Measurements from ENCODE around the gene GNAL. TPM values are rescaled to one million over a fixed set of nuclear protein-coding genes. Genes with fewer than 3 reads are reported as not detected.

The GNAL gene
- total RNA-seq, 1 donor from 2014 or later: 0.40 TPM

DNA sequence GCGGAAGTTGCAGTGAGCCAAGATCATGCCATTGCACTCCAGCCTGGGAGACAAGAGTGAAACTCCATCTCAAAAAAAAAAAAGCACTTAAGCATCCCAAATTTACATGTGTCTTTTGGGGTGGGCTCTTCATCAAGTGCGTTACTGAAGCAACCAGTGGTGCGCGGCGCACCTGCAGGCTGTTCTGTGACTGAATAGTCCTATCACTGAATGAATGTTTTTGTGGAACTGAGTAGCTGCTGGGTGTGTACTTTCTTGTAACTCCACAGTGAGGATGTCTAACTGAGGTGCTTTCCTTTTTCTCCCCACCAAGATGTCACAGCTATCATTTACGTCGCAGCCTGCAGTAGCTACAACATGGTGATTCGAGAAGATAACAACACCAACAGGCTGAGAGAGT lies 179.2 kb downstream of the GNAL start:
- H3K9me3 Mint-ChIP-seq: no peaks in the 10 kb centered on the region
- DNase-seq: no peak
- intact Hi-C loops (cut with micrococcal nuclease): no loop called here

DNA sequence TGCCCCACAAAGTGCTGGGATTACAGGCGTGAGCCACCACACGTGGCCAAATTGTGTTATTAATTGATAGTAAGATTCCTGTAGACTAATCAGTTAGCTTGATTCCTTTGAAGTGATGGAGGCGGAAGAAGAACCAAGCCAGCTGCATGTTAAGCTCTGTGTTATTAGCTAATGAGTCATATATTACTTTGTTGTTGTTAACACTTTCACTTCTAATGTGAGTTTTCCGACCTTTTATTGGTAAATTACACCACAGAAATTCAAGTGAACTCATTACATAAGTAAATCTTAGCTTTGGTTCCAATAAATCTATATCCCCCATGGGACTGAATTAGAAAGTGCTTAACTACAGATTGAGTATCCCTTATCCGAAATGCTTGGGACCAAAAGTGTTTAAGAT lies 182.4 kb downstream of the GNAL start:
- DNase-seq: no peak
- Mint-ChIP-seq H3K4me3 (no peak overlapping the region), H3K9me3 (no peaks in the 10 kb centered on the region), H3K27me3 (peaks cover 2% of the 10 kb centered on the region), H3K4me1 (peaks cover 2% of the 10 kb centered on the region), H3K36me3 (ENCODE audit: low read depth) (no peaks in the 10 kb centered on the region), H3K27ac (no peak overlapping the region)
- intact Hi-C loops (cut with micrococcal nuclease): no loop called here

More for the DNA sequence above, 179.2 kb downstream of the GNAL start:
- no peak overlapping the region for H3K27ac Mint-ChIP-seq
- H3K4me3 Mint-ChIP-seq: no peak overlapping the region
- H3K36me3 Mint-ChIP-seq (ENCODE audit: low read depth): no peaks in the 10 kb centered on the region
- H3K4me1 Mint-ChIP-seq: peaks cover 2% of the 10 kb centered on the region
- H3K27me3 Mint-ChIP-seq: peaks cover 5% of the 10 kb centered on the region

DNA sequence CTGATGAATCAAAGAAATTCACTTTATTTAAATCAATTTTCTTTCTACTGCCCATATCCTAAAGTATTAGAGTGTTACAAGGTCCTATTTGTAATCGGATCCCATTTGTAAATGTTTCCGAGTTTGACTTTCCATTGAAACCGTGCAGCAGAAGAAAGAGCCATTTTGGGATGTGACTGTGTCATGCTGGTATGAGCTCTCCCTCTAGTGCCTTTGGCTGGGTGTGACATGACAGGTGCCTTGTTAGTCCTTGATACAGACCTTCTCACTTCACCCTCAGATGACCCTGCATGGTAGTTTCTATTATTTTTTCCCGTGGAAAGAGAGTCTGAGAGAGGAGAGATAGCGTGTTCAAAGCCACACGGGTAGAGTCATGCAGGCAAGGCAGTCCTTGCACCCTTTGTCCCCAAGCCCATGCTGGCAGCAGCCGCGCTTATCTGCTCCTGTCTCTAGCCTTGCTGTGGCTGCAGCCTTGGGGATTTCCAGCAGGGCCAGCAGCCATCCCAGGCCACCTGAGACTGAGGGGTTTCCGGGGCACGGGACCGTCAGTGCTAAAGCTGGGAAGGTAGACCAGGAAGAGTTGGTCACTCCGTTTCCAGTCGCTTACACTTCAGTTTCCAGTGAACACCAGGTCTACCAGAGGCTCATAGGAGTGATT lies 183.5 kb downstream of the GNAL start:
- DNase-seq: no peak
- intact Hi-C loops (cut with micrococcal nuclease): loop anchor here (2.0 kb wide), 1 partner anchor 140 kb away; no protein-coding TSS in a partner anchor
- peaks cover 2% of the 10 kb centered on the region for H3K4me1 Mint-ChIP-seq
- no peak overlapping the region for H3K4me3 Mint-ChIP-seq
- no peaks in the 10 kb centered on the region for H3K36me3 Mint-ChIP-seq (ENCODE audit: low read depth)
- H3K9me3 Mint-ChIP-seq: no peaks in the 10 kb centered on the region
- H3K27ac Mint-ChIP-seq: no peak overlapping the region
- H3K27me3 Mint-ChIP-seq: peaks cover 2% of the 10 kb centered on the region

GRCh38 chr18:11873670-11874340 lies 184.7 kb downstream of the GNAL start:
- H3K27ac Mint-ChIP-seq: no peak overlapping the region
- H3K27me3 Mint-ChIP-seq: peaks cover 2% of the 10 kb centered on the region
- no peak overlapping the region for H3K4me3 Mint-ChIP-seq
- no peak for DNase-seq
- peaks cover 2% of the 10 kb centered on the region for H3K4me1 Mint-ChIP-seq
- intact Hi-C loops (cut with micrococcal nuclease): loop anchor here (2.0 kb wide), 1 partner anchor 141 kb away; no protein-coding TSS in a partner anchor
- no peaks in the 10 kb centered on the region for H3K9me3 Mint-ChIP-seq
- H3K36me3 Mint-ChIP-seq (ENCODE audit: low read depth): no peaks in the 10 kb centered on the region

DNA sequence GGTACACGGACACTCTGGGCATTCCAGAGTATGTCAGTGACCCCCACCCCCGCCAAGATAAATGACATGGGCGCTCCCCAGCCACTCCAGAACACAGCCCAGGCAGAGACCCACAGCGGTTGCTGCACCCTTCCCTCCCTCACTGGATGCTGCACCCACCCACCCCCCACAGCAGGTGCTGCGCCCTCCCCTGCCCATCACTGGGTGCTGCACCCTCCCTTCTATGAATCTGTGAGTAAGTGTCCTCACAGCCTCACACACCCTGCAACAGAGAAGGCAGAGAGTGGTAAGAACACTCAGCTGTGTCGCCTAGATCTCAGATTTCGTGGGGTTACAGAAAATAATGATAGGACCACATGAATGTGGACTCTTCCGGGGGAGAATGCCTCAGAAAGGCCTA lies 185.6 kb downstream of the GNAL start:
- no peak overlapping the region for H3K4me3 Mint-ChIP-seq
- peaks cover 2% of the 10 kb centered on the region for H3K27me3 Mint-ChIP-seq
- H3K9me3 Mint-ChIP-seq: no peaks in the 10 kb centered on the region
- no peak for DNase-seq
- H3K36me3 Mint-ChIP-seq (ENCODE audit: low read depth): no peaks in the 10 kb centered on the region
- H3K4me1 Mint-ChIP-seq: peaks cover 2% of the 10 kb centered on the region
- no peak overlapping the region for H3K27ac Mint-ChIP-seq
- intact Hi-C loops (cut with micrococcal nuclease): no loop called here

GRCh38 chr18:11877497-11878135 lies 188.6 kb downstream of the GNAL start:
- no peak overlapping the region for H3K4me3 Mint-ChIP-seq
- no peak overlapping the region for H3K27ac Mint-ChIP-seq
- intact Hi-C loops (cut with micrococcal nuclease): no loop called here

DNA sequence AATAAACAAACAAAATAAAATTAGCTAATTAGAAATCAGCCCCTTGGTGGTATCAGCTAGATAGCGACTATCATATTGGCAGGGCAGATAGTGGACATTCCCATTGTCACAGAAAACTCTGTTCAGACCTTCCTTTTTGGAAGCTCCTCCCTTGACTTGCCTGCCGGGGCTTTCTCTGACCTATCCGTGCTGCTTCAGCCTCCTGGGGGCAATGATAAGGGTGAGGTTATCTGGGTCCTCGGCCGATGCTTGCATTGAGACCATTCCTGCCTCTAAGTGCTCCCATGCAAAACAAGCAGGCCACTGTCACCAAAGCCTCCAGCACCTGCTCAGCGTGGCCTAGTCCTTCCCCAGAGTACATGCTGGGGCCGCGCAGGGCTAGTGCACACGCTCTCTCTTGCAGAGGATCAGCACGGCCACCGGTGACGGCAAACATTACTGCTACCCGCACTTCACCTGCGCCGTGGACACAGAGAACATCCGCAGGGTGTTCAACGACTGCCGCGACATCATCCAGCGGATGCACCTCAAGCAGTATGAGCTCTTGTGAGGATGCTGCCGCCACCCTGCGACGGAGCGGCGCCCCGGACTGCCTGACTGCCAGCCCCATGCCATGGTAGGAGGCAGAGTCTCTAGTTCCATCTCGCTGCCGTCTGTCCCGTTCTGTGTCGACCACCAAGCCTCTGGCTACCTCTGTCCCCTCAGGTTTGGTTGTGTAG lies 191.7 kb downstream of the GNAL start:
- no peak for DNase-seq
- Mint-ChIP-seq H3K27me3 (no peaks in the 10 kb centered on the region), H3K36me3 (ENCODE audit: low read depth) (peaks cover 12% of the 10 kb centered on the region), H3K27ac (no peak overlapping the region), H3K4me3 (no peak overlapping the region), H3K9me3 (no peaks in the 10 kb centered on the region), H3K4me1 (peaks cover 2% of the 10 kb centered on the region)
- intact Hi-C loops (cut with micrococcal nuclease): no loop called here

More at GRCh38 chr18:11877497-11878135, 188.6 kb downstream of the GNAL start:
- Mint-ChIP-seq H3K36me3 (ENCODE audit: low read depth) (no peaks in the 10 kb centered on the region), H3K9me3 (no peaks in the 10 kb centered on the region), H3K27me3 (no peaks in the 10 kb centered on the region), H3K4me1 (no peaks in the 10 kb centered on the region)
- no peak for DNase-seq

GRCh38 chr18:11882636-11883035 lies 193.6 kb downstream of the GNAL start:
- peaks cover 4% of the 10 kb centered on the region for H3K4me1 Mint-ChIP-seq
- peaks cover 17% of the 10 kb centered on the region for H3K36me3 Mint-ChIP-seq (ENCODE audit: low read depth)
- no peaks in the 10 kb centered on the region for H3K9me3 Mint-ChIP-seq
- no peak overlapping the region for H3K4me3 Mint-ChIP-seq
- no peak overlapping the region for H3K27ac Mint-ChIP-seq
- no peaks in the 10 kb centered on the region for H3K27me3 Mint-ChIP-seq
- no peak for DNase-seq
- intact Hi-C loops (cut with micrococcal nuclease): no loop called here

GRCh38 chr18:11883153-11883552 lies 194.1 kb downstream of the GNAL start:
- Mint-ChIP-seq H3K27me3 (no peaks in the 10 kb centered on the region), H3K4me1 (peaks cover 6% of the 10 kb centered on the region), H3K36me3 (ENCODE audit: low read depth) (peaks cover 21% of the 10 kb centered on the region), H3K27ac (no peak overlapping the region), H3K4me3 (no peak overlapping the region), H3K9me3 (no peaks in the 10 kb centered on the region)
- intact Hi-C loops (cut with micrococcal nuclease): no loop called here
- no peak for DNase-seq

DNA sequence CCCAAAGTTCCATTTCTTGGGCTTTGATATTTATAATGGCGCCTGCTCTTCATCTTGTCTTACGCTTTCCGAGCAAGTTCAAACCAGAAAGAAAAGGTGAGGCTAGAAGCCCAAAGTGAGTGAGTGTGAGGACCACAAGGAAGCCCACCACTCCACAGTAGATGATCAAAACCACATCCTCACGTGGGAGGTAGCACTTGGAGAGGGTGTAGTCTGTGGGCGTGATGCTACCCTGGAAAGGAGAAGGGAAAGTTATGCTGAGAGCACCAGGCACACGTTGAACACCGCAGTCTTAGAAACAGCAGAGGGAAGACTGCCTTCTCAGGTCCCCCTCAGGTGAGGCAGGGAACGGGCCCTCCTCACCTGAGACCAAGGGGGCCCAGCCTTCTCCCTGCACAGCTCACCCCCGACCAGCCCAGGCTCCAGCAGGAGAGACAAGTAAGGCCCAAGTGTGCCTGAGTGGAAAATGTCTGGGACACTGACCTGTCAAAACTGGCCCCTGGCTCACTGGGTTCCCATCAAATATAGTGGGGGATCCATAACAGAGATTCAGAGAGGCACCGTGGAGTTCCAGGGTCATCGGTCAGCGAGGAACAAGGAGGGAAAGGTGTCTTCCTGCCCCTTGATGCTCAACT lies 195.4 kb downstream of the GNAL start:
- intact Hi-C loops (cut with micrococcal nuclease): no loop called here
- Mint-ChIP-seq H3K27ac (no peak overlapping the region), H3K4me3 (no peak overlapping the region), H3K36me3 (ENCODE audit: low read depth) (peaks cover 29% of the 10 kb centered on the region), H3K27me3 (no peaks in the 10 kb centered on the region), H3K4me1 (peaks cover 6% of the 10 kb centered on the region), H3K9me3 (no peaks in the 10 kb centered on the region)
- no peak for DNase-seq

- Mint-ChIP-seq H3K27ac (no peak overlapping the region), H3K4me1 (peaks cover 6% of the 10 kb centered on the region), H3K4me3 (no peak overlapping the region), H3K36me3 (ENCODE audit: low read depth) (peaks cover 33% of the 10 kb centered on the region), H3K9me3 (no peaks in the 10 kb centered on the region), H3K27me3 (no peaks in the 10 kb centered on the region)
- intact Hi-C loops (cut with micrococcal nuclease): no loop called here
- DNase-seq: no peak
These were observed 196.3 kb downstream of the GNAL start for GRCh38 chr18:11885278-11885947.

DNA sequence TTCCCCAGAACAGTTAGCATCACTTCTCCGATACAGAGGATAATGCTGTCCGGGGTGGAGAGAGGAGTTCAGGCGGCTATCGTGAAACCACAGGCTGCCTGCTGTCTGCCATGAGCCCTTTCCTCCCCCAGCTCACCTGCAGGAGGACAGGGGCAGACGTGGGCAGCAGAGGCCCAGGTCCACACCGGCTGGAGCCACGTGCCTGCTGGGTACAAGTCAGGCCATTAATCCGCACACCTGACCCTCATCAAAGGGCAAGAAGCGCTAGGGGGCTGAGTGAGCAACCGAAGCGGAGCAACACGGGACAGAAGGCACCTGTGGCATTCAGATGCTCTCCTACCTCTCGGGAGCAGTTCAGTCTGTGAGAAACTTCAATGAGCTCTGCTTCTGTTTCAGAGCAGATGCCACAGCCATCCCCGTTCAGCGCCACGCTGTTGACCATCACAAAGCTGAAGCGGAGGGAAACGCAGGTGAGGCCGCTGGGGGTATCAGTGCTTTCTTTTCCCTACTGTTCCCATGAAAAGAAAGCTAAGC lies 197.6 kb downstream of the GNAL start:
- H3K4me3 Mint-ChIP-seq: no peak overlapping the region
- no peaks in the 10 kb centered on the region for H3K27me3 Mint-ChIP-seq
- no peak for DNase-seq
- H3K9me3 Mint-ChIP-seq: no peaks in the 10 kb centered on the region
- no peak overlapping the region for H3K27ac Mint-ChIP-seq
- H3K36me3 Mint-ChIP-seq (ENCODE audit: low read depth): peaks cover 36% of the 10 kb centered on the region
- intact Hi-C loops (cut with micrococcal nuclease): no loop called here
- peaks cover 6% of the 10 kb centered on the region for H3K4me1 Mint-ChIP-seq
